HTERT RPE-1 (cell line): Measurements from ENCODE around the gene THAP7.

Source experiments
- in situ Hi-C: fragments of 300-500 bp; cut with MboI; formaldehyde crosslinking; loops from 4 replicates; pipeline ENCODE4 v1.14.3; 2020; ENCODE audit warnings: low sequenced_read_pairs

THAP7 gene

GRCh38 chr22:20994128-20994901, 7.6 kb downstream of the THAP7 start:
- in situ Hi-C loops, result no loop called here

DNA sequence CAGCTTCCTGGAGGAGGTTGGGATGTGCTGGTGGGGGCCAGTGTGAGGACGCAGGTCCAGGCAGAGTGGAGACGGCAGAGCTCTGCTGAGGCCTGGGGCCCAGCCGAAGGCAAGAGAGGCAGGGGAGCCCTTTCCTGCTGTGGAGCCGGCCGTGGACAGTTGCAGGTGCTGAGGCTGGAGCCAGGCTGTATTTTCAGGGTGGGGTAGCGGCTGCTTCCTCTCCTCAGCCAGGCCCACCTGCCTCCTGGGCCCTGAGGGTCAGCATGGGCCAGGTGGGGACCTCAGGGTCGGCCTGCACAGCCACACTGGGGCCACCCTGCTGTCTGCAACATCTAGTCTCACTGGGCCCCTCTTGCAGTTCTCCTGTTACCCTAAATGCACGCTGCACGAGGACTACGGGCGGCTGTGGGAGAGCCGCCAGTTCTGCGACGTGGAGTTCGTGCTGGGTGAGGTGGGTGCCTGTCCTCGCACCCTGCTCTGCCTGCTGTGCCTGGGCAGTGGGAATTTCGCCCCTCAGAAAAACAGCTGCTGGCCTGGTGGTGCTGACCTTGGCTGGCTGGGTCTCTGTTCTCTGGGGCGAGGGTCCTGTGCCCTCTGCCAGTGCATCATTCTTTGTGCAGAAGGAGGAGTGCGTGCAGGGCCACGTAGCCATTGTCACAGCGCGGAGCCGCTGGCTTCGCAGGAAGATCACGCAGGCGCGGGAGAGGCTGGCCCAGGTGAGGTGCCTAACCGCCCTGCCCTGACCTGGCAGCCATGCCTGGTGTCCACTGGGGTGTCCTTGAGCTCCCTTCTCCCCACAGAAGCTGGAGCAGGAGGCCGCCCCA, 8.4 kb downstream of the THAP7 start:
- in situ Hi-C loops, result no loop called here

GRCh38 chr22:20992456-20993303, 9.2 kb downstream of the THAP7 start:
- in situ Hi-C loops, result no loop called here

DNA sequence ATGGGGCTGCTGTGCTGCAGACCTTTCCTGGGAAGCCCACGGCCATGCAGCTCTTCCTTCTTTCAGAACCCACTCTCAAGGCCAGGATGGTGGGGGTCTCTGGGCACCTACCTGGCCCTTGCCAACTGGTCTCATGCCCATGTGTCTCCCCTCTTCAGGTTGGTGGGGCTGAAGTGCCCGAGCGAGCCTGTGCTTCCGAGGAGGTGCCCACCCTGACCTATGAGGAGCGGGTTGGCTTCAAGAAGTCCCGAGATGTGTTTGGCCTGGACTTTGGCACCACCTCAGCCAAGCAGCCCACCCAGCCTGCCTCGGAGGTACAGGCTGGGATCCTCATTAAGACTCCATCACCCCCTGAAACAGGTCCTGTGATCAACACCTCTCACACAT, 9.9 kb downstream of the THAP7 start:
- in situ Hi-C loops, result no loop called here

DNA sequence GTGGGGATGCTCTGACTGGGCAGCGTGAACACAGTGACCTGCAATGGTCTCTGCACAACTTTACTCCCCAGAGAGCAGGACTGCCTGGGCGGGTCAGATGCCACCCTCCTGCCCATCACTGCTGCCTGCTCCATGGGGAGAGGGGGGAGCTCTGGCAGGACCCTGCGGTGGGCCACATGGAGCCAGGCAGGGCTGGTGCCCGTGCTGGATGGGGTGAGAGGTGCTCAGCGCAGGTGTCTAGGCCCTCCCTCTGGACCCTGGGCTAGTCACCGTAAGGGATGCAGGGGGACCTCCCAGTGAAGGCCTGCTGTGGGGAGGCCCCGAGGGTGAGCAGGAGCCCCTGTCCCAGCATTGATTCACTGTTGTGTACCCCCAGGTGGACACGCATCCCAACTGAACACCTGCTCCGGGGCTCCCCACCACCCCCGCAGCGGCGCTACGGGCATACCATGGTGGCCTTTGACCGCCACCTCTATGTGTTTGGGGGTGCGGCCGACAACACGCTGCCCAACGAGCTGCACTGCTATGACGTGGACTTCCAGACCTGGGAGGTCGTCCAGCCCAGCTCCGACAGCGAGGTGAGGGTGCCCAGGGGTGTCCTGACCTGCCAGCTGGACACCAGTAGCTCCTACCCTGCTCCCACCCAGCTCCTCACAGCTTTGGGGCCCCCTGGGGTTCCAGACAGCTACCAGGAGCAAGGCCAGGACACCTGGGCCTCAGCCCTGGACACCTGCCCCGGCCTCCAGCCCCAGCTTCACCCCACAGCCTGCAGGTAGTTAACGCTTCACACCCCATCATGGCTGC, 10.5 kb downstream of the THAP7 start:
- in situ Hi-C loops, result no loop called here

- in situ Hi-C loops, result no loop called here
Observed at GRCh38 chr22:20990184-20991180, 11.4 kb downstream of the THAP7 start.

GRCh38 chr22:20989323-20990138, 12.4 kb downstream of the THAP7 start:
- in situ Hi-C loops, result no loop called here

DNA sequence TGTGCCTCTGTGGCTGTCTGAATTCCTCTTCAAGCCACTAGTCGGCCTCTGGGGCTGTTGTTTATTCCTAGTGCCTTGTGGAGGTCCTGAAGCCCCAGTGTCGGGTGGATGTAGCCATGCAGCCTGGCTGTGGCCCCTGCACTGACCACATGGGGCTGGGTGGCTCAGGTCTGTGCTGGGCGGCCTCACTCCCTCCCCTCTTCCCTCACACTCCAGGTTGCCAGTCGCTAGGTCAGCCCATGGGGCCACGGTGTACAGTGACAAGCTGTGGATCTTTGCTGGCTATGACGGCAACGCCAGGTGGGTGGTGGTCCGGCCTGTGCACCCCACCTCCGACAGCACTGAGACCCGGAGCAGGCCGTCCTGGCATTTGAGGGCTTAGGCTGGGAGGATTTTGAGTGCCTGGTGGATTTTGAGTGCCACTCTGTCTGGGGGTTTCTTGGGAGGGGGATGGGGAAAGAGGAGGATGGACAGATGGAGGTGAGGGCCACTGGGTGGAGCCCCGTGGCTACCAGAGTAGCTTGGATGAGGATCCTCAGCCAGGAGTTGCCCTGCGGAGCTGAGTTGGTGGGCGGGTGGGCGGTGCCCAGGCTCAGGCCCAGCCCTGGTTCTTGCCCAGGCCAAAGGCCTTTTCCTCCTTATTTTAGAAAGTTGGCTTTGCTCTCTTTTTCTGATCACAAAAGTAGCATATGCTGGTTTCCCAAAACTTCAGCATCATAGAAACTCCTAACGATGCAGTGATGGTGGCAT, 13.2 kb downstream of the THAP7 start:
- in situ Hi-C loops, result no loop called here

- in situ Hi-C loops, result no loop called here
Observed at GRCh38 chr22:20987375-20987774, 14.5 kb downstream of the THAP7 start.

DNA sequence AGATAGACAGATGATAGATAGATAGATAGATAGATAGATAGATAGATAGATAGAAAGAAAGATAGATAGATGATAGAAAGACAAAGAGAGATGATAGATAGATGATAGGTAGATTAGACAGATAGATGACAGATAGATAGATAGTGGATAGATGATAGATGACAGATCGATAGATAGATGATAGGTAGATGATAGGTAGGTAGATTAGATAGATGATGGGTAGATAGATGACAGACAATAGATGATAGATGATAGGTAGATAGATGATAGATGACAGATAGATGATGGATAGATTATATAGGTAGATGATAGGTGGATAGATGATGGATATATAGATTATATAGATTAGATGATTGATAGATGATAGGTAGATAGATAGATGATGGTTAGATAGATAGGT, 15.6 kb downstream of the THAP7 start:
- in situ Hi-C loops, result no loop called here

DNA sequence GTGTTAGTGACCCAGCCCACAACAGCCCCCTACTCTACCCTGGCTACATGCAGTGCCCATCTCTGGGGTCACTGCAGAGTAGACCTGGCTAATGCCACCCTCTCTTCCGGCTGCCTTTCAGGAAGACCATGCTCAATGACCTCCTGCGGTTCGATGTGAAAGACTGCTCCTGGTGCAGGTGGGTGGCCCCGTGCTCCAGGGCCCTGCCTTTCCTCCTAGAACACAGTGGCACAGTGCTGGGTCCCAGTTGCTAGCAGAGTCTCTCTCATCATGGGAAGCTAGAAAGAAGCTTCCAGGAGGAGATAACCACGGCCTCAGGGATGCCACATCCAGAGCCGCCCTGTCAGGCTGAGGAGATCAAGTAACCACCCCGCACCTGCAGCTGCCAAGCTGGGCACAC, 16.2 kb downstream of the THAP7 start:
- in situ Hi-C loops, result no loop called here

GRCh38 chr22:20983081-20983771, 18.7 kb downstream of the THAP7 start:
- in situ Hi-C loops, result no loop called here

DNA sequence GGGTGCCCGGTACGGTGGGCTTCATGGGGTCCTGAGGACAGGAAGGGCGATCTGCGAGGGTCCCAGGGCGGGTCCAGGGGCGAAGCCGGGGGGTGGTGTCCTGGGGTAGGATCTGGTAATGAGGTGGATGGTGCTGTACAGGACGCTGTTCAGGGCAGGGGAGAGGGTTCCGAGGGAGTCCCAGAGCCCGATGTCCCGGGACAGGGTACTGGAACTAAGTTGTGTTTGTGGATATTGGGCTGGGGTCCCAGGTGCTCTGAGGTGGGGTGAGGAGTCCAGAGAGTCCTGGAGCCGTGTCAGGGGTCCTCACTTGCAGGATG, 19.4 kb downstream of the THAP7 start:
- in situ Hi-C loops, result no loop called here

- in situ Hi-C loops, result no loop called here
Observed at GRCh38 chr22:20981787-20982562, 19.9 kb downstream of the THAP7 start, which contains the start of gene LZTR1. Gene LZTR1, plus strand, starts transcription at chr22:20982297. Its CDS starts 75 bp downstream, at chr22:20982372.

DNA sequence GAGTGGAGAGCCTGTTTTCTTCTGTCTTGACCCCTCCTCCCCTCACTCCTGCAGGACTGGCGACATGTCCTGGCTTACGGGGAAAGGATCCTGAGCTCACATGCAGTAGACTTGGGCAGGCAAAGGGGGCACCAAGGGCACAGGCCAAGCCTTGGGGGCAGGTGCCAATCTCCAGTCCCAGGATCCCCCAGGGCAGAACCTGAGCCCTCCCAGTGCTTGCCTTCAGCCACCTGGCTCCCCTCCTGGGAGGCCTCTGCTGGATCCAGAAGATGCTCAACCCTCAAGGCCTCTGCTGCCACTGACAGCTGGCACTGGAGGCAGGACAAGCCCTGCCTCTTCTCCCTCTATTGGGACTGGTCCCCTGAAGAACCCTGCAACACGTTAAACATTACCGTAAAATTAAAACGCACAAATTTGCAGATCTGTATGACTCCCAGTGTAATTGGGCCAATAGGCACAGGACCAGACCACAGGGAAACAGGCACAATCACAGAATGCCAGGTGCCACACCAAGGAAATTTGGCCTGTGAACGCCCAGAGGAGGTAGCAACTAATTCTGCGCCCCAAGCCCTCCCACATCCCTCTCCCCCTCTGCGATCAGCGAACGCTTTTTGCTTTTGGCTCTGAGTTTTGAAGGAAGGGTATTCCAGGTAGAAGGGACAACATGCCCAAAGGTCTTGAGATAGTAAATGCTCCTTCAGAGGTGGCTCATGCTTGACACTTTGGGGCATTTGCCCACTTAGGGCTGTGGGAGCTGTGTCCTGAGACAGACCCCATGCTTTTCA, 20.8 kb downstream of the THAP7 start:
- in situ Hi-C loops, result no loop called here

GRCh38 chr22:20980523-20980922, 21.4 kb downstream of the THAP7 start:
- in situ Hi-C loops, result no loop called here
